ENCODE results near the gene FADS3. TPM values are rescaled to one million over a fixed set of nuclear protein-coding genes. Genes with fewer than 3 reads are reported as not detected.
A peak's percentile ranks its signal among the peaks of the same experiment; 100 is the strongest.

Gene FADS3
- total and polyA plus RNA-seq, 12 donors: 54.9 to 217 (median 75.2) TPM

GRCh38 chr11:61911128-61911700 lies 19.9 kb upstream of the FADS3 start:
- peak overlapping the region in 7 of 10 donors; percentile 1 to 65 (median 48) for H3K27ac ChIP-seq
- DNase-seq (no peak), ATAC-seq (peak in 1 of 8 donors; percentile 2)
- H3K4me1 ChIP-seq: peaks cover 10 to 61% (median 32%) of the 10 kb centered on the region in 9 donors
- H3K36me3 ChIP-seq: peaks cover 0 to 19% (median 4%) of the 10 kb centered on the region in 9 donors
- H3K9me3 ChIP-seq: no peaks in the 10 kb centered on the region
- intact Hi-C loops (cut with DNase I): no loop called here
- no peak overlapping the region for H3K4me3 ChIP-seq
- TF ChIP-seq CTCF (IDR thresholded peaks at IDR 0.05): no peak
- H3K27me3 ChIP-seq: peaks cover 0 to under 1% (median 0%) of the 10 kb centered on the region in 7 donors
- 68 to 74% methylated on average over 7 of the region's 7 CpGs for WGBS, 2 donors

- no peak for TF ChIP-seq CTCF (IDR thresholded peaks at IDR 0.05)
- WGBS, 2 donors: 76 to 79% methylated on average over 13 of the region's 13 CpGs
- no peaks in the 10 kb centered on the region for H3K9me3 ChIP-seq
- intact Hi-C loops (cut with DNase I): no loop called here
- H3K27me3 ChIP-seq: no peaks in the 10 kb centered on the region
- ATAC-seq: peak in 3 of 8 donors; percentile 16 to 24 (median 17)
- no peak for DNase-seq
- peaks cover 10 to 60% (median 32%) of the 10 kb centered on the region in 9 donors for H3K4me1 ChIP-seq
- no peak overlapping the region for H3K4me3 ChIP-seq
- peak overlapping the region in 6 of 10 donors; percentile 19 to 65 (median 49) for H3K27ac ChIP-seq
- H3K36me3 ChIP-seq: peaks cover 0 to 26% (median 5%) of the 10 kb centered on the region in 9 donors
These were observed 19.1 kb upstream of the FADS3 start for GRCh38 chr11:61910187-61911127.

- no peaks in the 10 kb centered on the region for H3K9me3 ChIP-seq
- peak overlapping the region in 7 of 10 donors; percentile 7 to 74 (median 52) for H3K27ac ChIP-seq
- DNase-seq (peak; percentile 64 to 66), ATAC-seq (peak in 7 of 8 donors; percentile 5 to 62 (median 30))
- WGBS, 2 donors: 39 to 59% methylated on average over 10 of the region's 10 CpGs
- intact Hi-C loops (cut with DNase I): loop anchor here in 1 of 10 donors (5.0 kb wide), 1 partner anchor 38 kb away; no protein-coding TSS in a partner anchor
- peaks cover 0 to 41% (median 5%) of the 10 kb centered on the region in 9 donors for H3K36me3 ChIP-seq
- no peak for TF ChIP-seq CTCF (IDR thresholded peaks at IDR 0.05)
- no peaks in the 10 kb centered on the region for H3K27me3 ChIP-seq
- no peak overlapping the region for H3K4me3 ChIP-seq
- H3K4me1 ChIP-seq: peaks cover 10 to 56% (median 32%) of the 10 kb centered on the region in 9 donors
These were observed 17.5 kb upstream of the FADS3 start for GRCh38 chr11:61908730-61909316.
